Measurements from ENCODE around the gene ARL15.
"Not testable (repeated sequence)": the region's sequence is repeated elsewhere in the genome, so short reads cannot be mapped to it uniquely, and the experiment has no call there.

Gene ARL15

GRCh38 chr5:53996008-53996407, 314.4 kb downstream of the ARL15 start:
- TF ChIP-seq CTCF (IDR thresholded peaks at IDR 0.05; ENCODE audit: low read depth, low read length, missing control alignments), result no peak
- no peak for DNase-seq (ENCODE audit: low read depth)
- no peak overlapping the region for H3K4me3 ChIP-seq (ENCODE audit: low read depth, low read length)

GRCh38 chr5:53994148-53994547, 316.2 kb downstream of the ARL15 start:
- TF ChIP-seq CTCF (IDR thresholded peaks at IDR 0.05; ENCODE audit: low read depth, low read length, missing control alignments), result no peak
- no peak overlapping the region for H3K4me3 ChIP-seq (ENCODE audit: low read depth, low read length)
- DNase-seq (ENCODE audit: low read depth), result no peak

GRCh38 chr5:53991942-53992341, 318.4 kb downstream of the ARL15 start:
- DNase-seq (ENCODE audit: low read depth), result no peak
- H3K4me3 ChIP-seq (ENCODE audit: low read depth, low read length), result no peak overlapping the region
- TF ChIP-seq CTCF (IDR thresholded peaks at IDR 0.05; ENCODE audit: low read depth, low read length, missing control alignments), result peak; percentile 46

- DNase-seq (ENCODE audit: low read depth), result no peak
- no peak overlapping the region for H3K4me3 ChIP-seq (ENCODE audit: low read depth, low read length)
- TF ChIP-seq CTCF (IDR thresholded peaks at IDR 0.05; ENCODE audit: low read depth, low read length, missing control alignments), result no peak
Measured at GRCh38 chr5:53987101-53987500, 323.3 kb downstream of the ARL15 start.

GRCh38 chr5:53985796-53986195, 324.6 kb downstream of the ARL15 start:
- DNase-seq (ENCODE audit: low read depth), result no peak
- TF ChIP-seq CTCF (IDR thresholded peaks at IDR 0.05; ENCODE audit: low read depth, low read length, missing control alignments), result no peak
- no peak overlapping the region for H3K4me3 ChIP-seq (ENCODE audit: low read depth, low read length)

GRCh38 chr5:53984971-53985370, 325.4 kb downstream of the ARL15 start:
- no peak for DNase-seq (ENCODE audit: low read depth)
- H3K4me3 ChIP-seq (ENCODE audit: low read depth, low read length), result no peak overlapping the region
- no peak for TF ChIP-seq CTCF (IDR thresholded peaks at IDR 0.05; ENCODE audit: low read depth, low read length, missing control alignments)

- no peak for TF ChIP-seq CTCF (IDR thresholded peaks at IDR 0.05; ENCODE audit: low read depth, low read length, missing control alignments)
- no peak for DNase-seq (ENCODE audit: low read depth)
- H3K4me3 ChIP-seq (ENCODE audit: low read depth, low read length), result no peak overlapping the region
Measured at GRCh38 chr5:53983568-53984460, 326.6 kb downstream of the ARL15 start.

GRCh38 chr5:53982319-53982718, 328.1 kb downstream of the ARL15 start:
- not testable (repeated sequence) for DNase-seq (ENCODE audit: low read depth); H3K4me3 ChIP-seq (ENCODE audit: low read depth, low read length)
